ENCODE data around the gene JARID2. TPM values are rescaled to one million over a fixed set of nuclear protein-coding genes. Genes with fewer than 3 reads are reported as not detected.
A peak's percentile ranks its signal among the peaks of the same experiment; 100 is the strongest.

Gene JARID2
- total and polyA plus RNA-seq, 9 of the 15 experiments (the other 6 are each of a cell fraction or from before 2014, with no cell fraction given), result 5.0 to 29.0 (median 15.6) TPM

DNA sequence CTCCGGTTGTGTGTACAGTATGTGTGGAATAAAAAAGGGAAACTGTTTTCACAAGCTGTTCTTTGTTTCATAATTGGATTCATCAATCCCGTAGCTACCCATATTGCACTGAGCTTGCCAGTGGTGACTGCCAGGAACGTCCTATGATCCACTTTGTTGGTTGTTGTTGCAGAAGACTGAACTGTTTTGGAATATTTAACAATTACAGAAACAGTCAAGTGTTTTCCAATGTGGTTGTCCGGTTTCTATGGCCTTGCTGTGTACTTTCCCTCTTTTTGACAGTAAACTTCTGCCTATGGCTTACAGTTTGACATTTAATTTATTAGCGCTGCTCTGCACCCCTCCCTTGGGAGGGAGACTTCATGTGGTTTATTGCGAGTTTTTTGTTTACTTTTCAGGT is 275.7 kb downstream of the JARID2 start:
- H4K20me1 ChIP-seq (replicated peaks; ENCODE audit: control insufficient read depth, insufficient read depth, low read length), result no peaks in the 10 kb centered on the region
- H3K27ac ChIP-seq (ENCODE audit: extremely low read depth, low read depth, low read length), result no peak overlapping the region
- no TSS peak for BruUV-seq (replicated peaks)
- peak; percentile 29 for FAIRE-seq
- POLR2A ChIA-PET, result interaction anchor here (0.5 to 1.2 kb wide), 4 partner anchors 13 to 555 kb away, joined by 3 to 4 read pairs (median 3); no protein-coding TSS in a partner anchor
- DNase-seq (ENCODE audit: extremely low read depth in 1 of 4, low spot score in 3 of 4), result no peak
- intact Hi-C loops (cut with micrococcal nuclease) (no loop called here), in situ Hi-C loops (cut with MboI) (no loop called here)
- no peak overlapping the region for H3K4me3 ChIP-seq
- no peaks in the 10 kb centered on the region for H3K27me3 ChIP-seq (ENCODE audit: control insufficient read depth in 2 of 2, insufficient read depth in 2 of 2, low read length in 2 of 2)
- H3K79me2 ChIP-seq (ENCODE audit: control insufficient read depth, insufficient read depth, low read length), result no peaks in the 10 kb centered on the region
- H3K9me1 ChIP-seq (ENCODE audit: control insufficient read depth, insufficient read depth, low read length), result no peaks in the 10 kb centered on the region
- no peak overlapping the region for H2AFZ ChIP-seq (ENCODE audit: low read depth, low read length)
- TF ChIP-seq GABPB2 (CRISPR knock-in tag; conservative IDR thresholded peaks at IDR 0.05) (no peak), POU5F1 (IDR thresholded peaks at IDR 0.05; ENCODE audit: borderline replicate concordance, low read depth, low read length, partially characterized antibody) (no peak), IRF1 (CRISPR knock-in tag; IDR thresholded peaks at IDR 0.05; ENCODE audit: borderline replicate concordance) (no peak), OTX1 (CRISPR knock-in tag; IDR thresholded peaks at IDR 0.05) (no peak), C11orf30 (IDR thresholded peaks at IDR 0.05; ENCODE audit: low read depth) (no peak), ZNF165 (CRISPR knock-in tag; IDR thresholded peaks at IDR 0.05; ENCODE audit: borderline replicate concordance) (no peak), ZNF384 (IDR thresholded peaks at IDR 0.05; ENCODE audit: low read depth, low read length) (no peak), ZNF316 (IDR thresholded peaks at IDR 0.05) (no peak)
- TF ChIP-seq, protein P1, sequence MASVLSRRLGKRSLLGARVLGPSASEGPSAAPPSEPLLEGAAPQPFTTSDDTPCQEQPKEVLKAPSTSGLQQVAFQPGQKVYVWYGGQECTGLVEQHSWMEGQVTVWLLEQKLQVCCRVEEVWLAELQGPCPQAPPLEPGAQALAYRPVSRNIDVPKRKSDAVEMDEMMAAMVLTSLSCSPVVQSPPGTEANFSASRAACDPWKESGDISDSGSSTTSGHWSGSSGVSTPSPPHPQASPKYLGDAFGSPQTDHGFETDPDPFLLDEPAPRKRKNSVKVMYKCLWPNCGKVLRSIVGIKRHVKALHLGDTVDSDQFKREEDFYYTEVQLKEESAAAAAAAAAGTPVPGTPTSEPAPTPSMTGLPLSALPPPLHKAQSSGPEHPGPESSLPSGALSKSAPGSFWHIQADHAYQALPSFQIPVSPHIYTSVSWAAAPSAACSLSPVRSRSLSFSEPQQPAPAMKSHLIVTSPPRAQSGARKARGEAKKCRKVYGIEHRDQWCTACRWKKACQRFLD (CRISPR knock-in tag; IDR thresholded peaks at IDR 0.05), result no peak
- H3K4me1 ChIP-seq (replicated peaks in 1 of 2; ENCODE audit: control insufficient read depth in 2 of 2, insufficient read depth in 2 of 2, low read length in 2 of 2), result peaks cover 0 to 8% of the 10 kb centered on the region in 2 experiments; a peak in 1 of 5 replicates
- CTCF ChIA-PET (ENCODE audit: low intra/inter-chr PET ratio), result no interaction called here
- H3K9ac ChIP-seq (ENCODE audit: insufficient read depth in 1 of 2, low read depth in 2 of 2, low read length in 2 of 2), result no peak overlapping the region
- H3K4me2 ChIP-seq (ENCODE audit: insufficient read depth, low read length), result no peak overlapping the region
- WGBS (ENCODE audit: insufficient coverage, low coverage, missing lambda C conversion rate), result 85% methylated on average over 6 of the region's 6 CpGs
- H3K36me3 ChIP-seq (ENCODE audit: control insufficient read depth, insufficient read depth, low read length), result peaks cover 91% of the 10 kb centered on the region; the same call in 2 of the 3 replicates
- H3K9me3 ChIP-seq (replicated peaks; ENCODE audit: control insufficient read depth, insufficient read depth, low read depth, low read length), result no peaks in the 10 kb centered on the region
- ATAC-seq, result no peak

Measured in K562 (cell line).